Mucosa of descending colon (tissue), 3 donors: ENCODE measurements around the gene FOXN1. TPM values are rescaled to one million over a fixed set of nuclear protein-coding genes. Genes with fewer than 3 reads are reported as not detected.

Source experiments
- ATAC-seq: fragments of 200-7000 bp; cut with Tn5 transposase; one replicate; pipeline ENCODE4 v1.9.1; 2020; ENCODE audit warnings: mild to moderate bottlenecking, moderate library complexity
- DNase-seq, 3 donors: peaks; one replicate each; pipeline ENCODE4 v3.0.0-alpha.2; 2020
- H3K36me3 ChIP-seq: fragments of 200-600 bp; one replicate; pipeline ENCODE4 v1.8.0; 2021; ENCODE audit warnings: low read depth, mild to moderate bottlenecking
- H3K4me1 ChIP-seq: fragments of 200-600 bp; one replicate; pipeline ENCODE4 v1.8.0; 2021; ENCODE audit warnings: low read depth, mild to moderate bottlenecking
- H3K4me3 ChIP-seq: fragments of 200-600 bp; one replicate; pipeline ENCODE4 v1.8.0; 2021; ENCODE audit warnings: mild to moderate bottlenecking
- H3K9me3 ChIP-seq: fragments of 200-600 bp; one replicate; pipeline ENCODE4 v1.8.0; 2021; ENCODE audit warnings: mild to moderate bottlenecking
- intact Hi-C, 2 donors: fragments of 100-400 bp; cut with DNase I in 1 of 2; cut with micrococcal nuclease in 1 of 2; formaldehyde crosslinking; loops; one replicate each; pipeline versions ENCODE4 v1.11.0 to v1.11.1; 2022; cut with DNase I, micrococcal nuclease
- total RNA-seq, 3 donors: library from RNA; stranded (reverse); fragmentation: NEBNext Ultra II Directional in 2 of 3; extraction: Animal tissue kit (Norgen Biotek cat#: 25700) in 2 of 3; gene quantifications; one replicate each; pipeline versions ENCODE4 v1.2.1 to v1.2.4, GENCODE V29; 2021 to 2023
- TF ChIP-seq, protein P1 (sequence below): fragments of 200-600 bp; IDR thresholded peaks from one replicate; pipeline ENCODE4 v1.8.0; 2022; ENCODE audit warnings: antibody characterized with exemption, mild to moderate bottlenecking
- donor health status: DM: no; HTN: no; CAD: no; lungs with moderate emphysema.
- donor health status: DM: no; HTN: no; CAD: no.
- donor health status: DM: no; HTN: yes; CAD: no.

Gene FOXN1
- total RNA-seq, 3 donors from 2014 or later = 0.46 to 0.69 TPM; not detected in 1

GRCh38 chr17:28570716-28571360, 64.7 kb downstream of the FOXN1 start:
- Histone ChIP-seq H3K9me3 (no peaks in the 10 kb centered on the region), H3K4me1 (peaks cover 23% of the 10 kb centered on the region), H3K36me3 (no peaks in the 10 kb centered on the region), H3K4me3 (peak overlapping the region; percentile 96)
- TF ChIP-seq, protein P1, sequence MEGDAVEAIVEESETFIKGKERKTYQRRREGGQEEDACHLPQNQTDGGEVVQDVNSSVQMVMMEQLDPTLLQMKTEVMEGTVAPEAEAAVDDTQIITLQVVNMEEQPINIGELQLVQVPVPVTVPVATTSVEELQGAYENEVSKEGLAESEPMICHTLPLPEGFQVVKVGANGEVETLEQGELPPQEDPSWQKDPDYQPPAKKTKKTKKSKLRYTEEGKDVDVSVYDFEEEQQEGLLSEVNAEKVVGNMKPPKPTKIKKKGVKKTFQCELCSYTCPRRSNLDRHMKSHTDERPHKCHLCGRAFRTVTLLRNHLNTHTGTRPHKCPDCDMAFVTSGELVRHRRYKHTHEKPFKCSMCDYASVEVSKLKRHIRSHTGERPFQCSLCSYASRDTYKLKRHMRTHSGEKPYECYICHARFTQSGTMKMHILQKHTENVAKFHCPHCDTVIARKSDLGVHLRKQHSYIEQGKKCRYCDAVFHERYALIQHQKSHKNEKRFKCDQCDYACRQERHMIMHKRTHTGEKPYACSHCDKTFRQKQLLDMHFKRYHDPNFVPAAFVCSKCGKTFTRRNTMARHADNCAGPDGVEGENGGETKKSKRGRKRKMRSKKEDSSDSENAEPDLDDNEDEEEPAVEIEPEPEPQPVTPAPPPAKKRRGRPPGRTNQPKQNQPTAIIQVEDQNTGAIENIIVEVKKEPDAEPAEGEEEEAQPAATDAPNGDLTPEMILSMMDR = no peak
- intact Hi-C loops = no loop called here
- ATAC-seq (peak; percentile 64), DNase-seq (peak; percentile 62 to 75 (median 62))

DNA sequence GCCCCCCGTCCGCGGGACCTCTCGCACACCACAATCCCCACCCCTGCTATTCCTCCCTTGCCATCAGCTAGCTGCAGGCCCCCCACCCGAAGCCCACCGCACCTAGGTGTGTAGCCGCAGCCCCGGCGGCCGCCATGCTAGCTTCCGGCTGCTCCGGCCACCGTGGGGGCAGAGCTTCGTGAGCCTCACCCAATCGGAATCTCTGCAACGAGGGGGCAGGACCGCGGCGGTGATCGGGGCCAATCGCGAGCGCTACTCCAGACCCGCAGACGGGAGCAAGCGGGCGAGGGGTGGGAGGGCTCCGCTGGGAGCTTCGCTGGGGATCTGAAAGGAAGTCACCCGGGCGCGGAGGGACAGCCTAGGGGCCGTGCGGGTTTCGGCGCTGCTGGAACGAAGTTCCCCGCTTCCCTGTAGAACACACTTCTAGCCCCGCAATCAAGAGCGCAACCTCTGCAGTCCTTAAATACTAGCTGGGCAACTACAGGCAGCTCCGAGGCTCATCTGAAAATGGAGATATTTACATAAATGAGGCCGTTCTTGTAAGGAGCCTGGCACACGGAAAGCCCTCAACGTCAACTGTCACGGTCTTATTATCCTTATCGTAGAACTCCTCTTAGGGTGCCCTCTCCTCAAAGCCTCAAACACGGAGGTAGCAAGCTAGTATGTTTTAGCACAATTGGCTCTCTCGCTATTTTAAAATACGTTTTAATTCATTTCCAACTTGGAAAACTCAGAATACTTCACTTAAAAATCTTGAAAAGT, 65.4 kb downstream of the FOXN1 start, which contains the start of gene PIGS:
PIGS (minus strand) TSS at position 164 of the 762 bp plus-strand sequence; CDS start at position 136, 28 bp downstream.
- Histone ChIP-seq H3K9me3 (no peaks in the 10 kb centered on the region), H3K36me3 (no peaks in the 10 kb centered on the region), H3K4me1 (peaks cover 25% of the 10 kb centered on the region), H3K4me3 (peak within 1 kb of the TSS; percentile 96)
- ATAC-seq (peak; percentile 97), DNase-seq (peak; percentile 95 to 98 (median 96))
- TF ChIP-seq, protein P1 = no peak
- intact Hi-C loops = no loop called here

- Histone ChIP-seq H3K4me1 (peaks cover 25% of the 10 kb centered on the region), H3K9me3 (no peaks in the 10 kb centered on the region), H3K4me3 (no peak overlapping the region), H3K36me3 (no peaks in the 10 kb centered on the region)
- TF ChIP-seq, protein P1 = no peak
- ATAC-seq (peak; percentile 16), DNase-seq (peak in 2 of 3 donors; percentile 29 to 44)
- intact Hi-C loops = no loop called here
Observed at GRCh38 chr17:28572259-28573039, 66.3 kb downstream of the FOXN1 start.

DNA sequence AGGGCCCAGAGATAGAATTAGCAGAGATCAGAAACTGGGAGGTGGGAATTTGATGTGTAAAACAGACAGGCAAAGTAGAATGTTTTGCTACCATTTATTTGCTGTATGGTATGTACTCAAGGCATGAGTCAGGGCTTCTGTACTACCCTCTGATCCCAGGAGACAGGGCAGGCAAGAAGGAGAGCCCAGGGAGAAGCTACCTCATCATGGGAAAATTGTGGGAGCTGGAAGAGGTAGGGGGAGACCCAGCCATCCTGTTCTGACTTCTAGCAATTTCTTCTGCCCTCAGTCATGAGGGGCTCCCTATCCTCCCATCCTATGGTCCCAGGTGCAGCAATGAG, 66.9 kb downstream of the FOXN1 start:
- Histone ChIP-seq H3K9me3 (no peaks in the 10 kb centered on the region), H3K4me3 (no peak overlapping the region), H3K36me3 (no peaks in the 10 kb centered on the region), H3K4me1 (peaks cover 25% of the 10 kb centered on the region)
- intact Hi-C loops = no loop called here
- no peak for ATAC-seq
- DNase-seq = no peak
- TF ChIP-seq, protein P1 = no peak

GRCh38 chr17:28573521-28573920, 67.4 kb downstream of the FOXN1 start:
- DNase-seq (peak in 1 of 3 donors; percentile 7), ATAC-seq (no peak)
- TF ChIP-seq, protein P1 = no peak
- Histone ChIP-seq H3K4me3 (no peak overlapping the region), H3K36me3 (no peaks in the 10 kb centered on the region), H3K4me1 (peaks cover 25% of the 10 kb centered on the region), H3K9me3 (no peaks in the 10 kb centered on the region)
- intact Hi-C loops = no loop called here
